ENCODE results near the gene IGSF22.

DNA sequence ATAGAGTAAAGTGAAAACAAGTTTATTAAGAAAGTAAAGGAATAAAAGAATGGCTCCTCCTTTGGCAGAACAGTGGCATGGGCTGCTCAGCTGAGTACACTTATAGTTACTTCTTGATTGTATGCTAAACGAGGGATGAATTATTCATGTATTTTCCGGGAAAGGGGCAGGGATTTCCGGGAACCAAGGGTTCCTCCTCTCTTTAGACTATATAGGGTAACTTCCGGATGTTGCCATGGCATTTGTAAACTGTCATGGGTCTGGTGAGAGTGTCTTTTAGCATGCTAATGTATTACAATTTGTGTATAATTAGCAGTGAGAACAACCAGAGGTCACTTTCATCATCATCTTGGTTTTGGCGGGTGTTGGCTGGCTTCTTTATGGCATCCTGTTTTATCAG, 68.3 kb downstream of the IGSF22 start:
- TF ChIP-seq POLR2AphosphoS5 (IDR thresholded peaks at IDR 0.05; ENCODE audit: low read depth, low read length) = no peak
- no peak for TF ChIP-seq FOXP2 (optimal IDR thresholded peaks at IDR 0.05; ENCODE audit: borderline replicate concordance, extremely low read depth, extremely low read length, insufficient read depth)
